Activated CD4-positive, alpha-beta T cell treated with anti-CD3 and anti-CD28 coated beads, Interleukin-2, amount 50 U/mL, for 24 hours (primary cell): Measurements from ENCODE around the gene GPRC5B.

Source experiments
- DNase-seq, 2 donors: peaks; one replicate each; pipeline ENCODE4 v3.0.0-alpha.2; 2020; ENCODE audit warnings: low read depth in 1 of 2, low spot score in 1 of 2

The GPRC5B gene

GRCh38 chr16:19815418-19815817 lies 69.2 kb downstream of the GPRC5B start:
- no peak for DNase-seq

GRCh38 chr16:19812986-19813385 lies 71.7 kb downstream of the GPRC5B start:
- no peak for DNase-seq

- no peak for DNase-seq
Measured at GRCh38 chr16:19810817-19811731, 73.6 kb downstream of the GPRC5B start.

- DNase-seq: no peak
Measured at GRCh38 chr16:19809693-19810092, 75.0 kb downstream of the GPRC5B start.

GRCh38 chr16:19809121-19809635 lies 75.5 kb downstream of the GPRC5B start:
- DNase-seq: no peak

- DNase-seq: no peak
Measured at GRCh38 chr16:19808061-19808641, 76.5 kb downstream of the GPRC5B start.
